ENCODE measurements around the gene SPEN. TPM values are rescaled to one million over a fixed set of nuclear protein-coding genes. Genes with fewer than 3 reads are reported as not detected.

SPEN gene
- total RNA-seq, 1 donor from 2014 or later, result 55.2 TPM

DNA sequence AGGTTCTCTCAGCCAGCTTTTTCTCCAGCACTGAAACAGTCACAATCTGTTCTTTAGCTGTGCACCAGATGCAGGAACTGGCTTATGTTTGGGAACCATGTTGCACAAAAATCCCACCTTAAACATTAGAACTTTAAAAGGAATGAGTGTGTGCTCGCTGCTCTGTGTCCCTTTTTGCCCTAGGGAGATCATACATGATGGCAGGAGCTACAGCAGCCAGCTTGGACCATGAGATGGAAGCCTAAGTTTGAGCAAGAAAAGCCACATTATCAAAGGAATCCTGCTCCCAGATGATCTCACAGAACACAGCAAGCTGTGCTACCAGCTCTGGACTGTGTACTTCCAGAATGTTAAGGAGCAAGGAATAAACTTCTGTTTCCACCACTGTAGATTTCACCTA lies 124.9 kb downstream of the SPEN start:
- H3K4me3 ChIP-seq, result no peak overlapping the region
- H3K4me1 ChIP-seq, result peaks cover 29% of the 10 kb centered on the region
- H3K27ac ChIP-seq, result no peak overlapping the region
- H3K36me3 ChIP-seq, result peaks cover 0 to 14% of the 10 kb centered on the region in 2 donors
- H3K9me3 ChIP-seq, result no peaks in the 10 kb centered on the region
- intact Hi-C loops (cut with DNase I), result no loop called here
- H3K27me3 ChIP-seq, result no peaks in the 10 kb centered on the region
- DNase-seq (ENCODE audit: extremely low spot score in 2 of 2), result no peak
- no peak for TF ChIP-seq POLR2A (IDR thresholded peaks at IDR 0.05)
- TF ChIP-seq, protein P1, sequence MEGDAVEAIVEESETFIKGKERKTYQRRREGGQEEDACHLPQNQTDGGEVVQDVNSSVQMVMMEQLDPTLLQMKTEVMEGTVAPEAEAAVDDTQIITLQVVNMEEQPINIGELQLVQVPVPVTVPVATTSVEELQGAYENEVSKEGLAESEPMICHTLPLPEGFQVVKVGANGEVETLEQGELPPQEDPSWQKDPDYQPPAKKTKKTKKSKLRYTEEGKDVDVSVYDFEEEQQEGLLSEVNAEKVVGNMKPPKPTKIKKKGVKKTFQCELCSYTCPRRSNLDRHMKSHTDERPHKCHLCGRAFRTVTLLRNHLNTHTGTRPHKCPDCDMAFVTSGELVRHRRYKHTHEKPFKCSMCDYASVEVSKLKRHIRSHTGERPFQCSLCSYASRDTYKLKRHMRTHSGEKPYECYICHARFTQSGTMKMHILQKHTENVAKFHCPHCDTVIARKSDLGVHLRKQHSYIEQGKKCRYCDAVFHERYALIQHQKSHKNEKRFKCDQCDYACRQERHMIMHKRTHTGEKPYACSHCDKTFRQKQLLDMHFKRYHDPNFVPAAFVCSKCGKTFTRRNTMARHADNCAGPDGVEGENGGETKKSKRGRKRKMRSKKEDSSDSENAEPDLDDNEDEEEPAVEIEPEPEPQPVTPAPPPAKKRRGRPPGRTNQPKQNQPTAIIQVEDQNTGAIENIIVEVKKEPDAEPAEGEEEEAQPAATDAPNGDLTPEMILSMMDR (IDR thresholded peaks at IDR 0.05), result no peak
- TF ChIP-seq POLR2AphosphoS5 (IDR thresholded peaks at IDR 0.05; ENCODE audit: insufficient read depth in 1 of 2, low read depth in 1 of 2), result no peak

DNA sequence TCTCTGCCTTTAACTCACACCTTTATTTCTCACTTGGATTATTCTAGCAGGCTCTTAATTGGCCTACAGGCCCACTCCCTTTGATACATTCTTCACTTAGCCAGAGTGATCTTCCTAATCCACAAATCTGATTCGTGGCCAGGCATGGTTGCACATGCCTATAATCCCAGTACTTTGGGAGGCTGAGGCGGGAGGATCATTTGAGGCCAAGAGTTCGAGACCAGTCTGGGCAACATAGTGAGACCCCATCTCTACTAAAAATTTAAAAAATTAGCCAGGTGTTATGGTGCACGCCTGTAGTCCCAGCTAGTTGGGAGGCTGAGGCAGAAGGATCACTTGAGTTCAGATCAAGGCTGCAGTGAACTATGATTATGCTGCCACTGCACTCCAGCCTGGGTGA lies 126.3 kb downstream of the SPEN start:
- Histone ChIP-seq H3K27me3 (no peaks in the 10 kb centered on the region), H3K4me1 (peaks cover 29% of the 10 kb centered on the region), H3K27ac (no peak overlapping the region), H3K4me3 (no peak overlapping the region), H3K36me3 (peaks cover 0 to 14% of the 10 kb centered on the region in 2 donors), H3K9me3 (no peaks in the 10 kb centered on the region)
- TF ChIP-seq POLR2AphosphoS5 (IDR thresholded peaks at IDR 0.05; ENCODE audit: insufficient read depth in 1 of 2, low read depth in 1 of 2) (no peak), POLR2A (IDR thresholded peaks at IDR 0.05) (no peak)
- TF ChIP-seq, protein P1 (IDR thresholded peaks at IDR 0.05), result no peak
- DNase-seq (ENCODE audit: extremely low spot score in 2 of 2), result no peak
- intact Hi-C loops (cut with DNase I), result no loop called here

DNA sequence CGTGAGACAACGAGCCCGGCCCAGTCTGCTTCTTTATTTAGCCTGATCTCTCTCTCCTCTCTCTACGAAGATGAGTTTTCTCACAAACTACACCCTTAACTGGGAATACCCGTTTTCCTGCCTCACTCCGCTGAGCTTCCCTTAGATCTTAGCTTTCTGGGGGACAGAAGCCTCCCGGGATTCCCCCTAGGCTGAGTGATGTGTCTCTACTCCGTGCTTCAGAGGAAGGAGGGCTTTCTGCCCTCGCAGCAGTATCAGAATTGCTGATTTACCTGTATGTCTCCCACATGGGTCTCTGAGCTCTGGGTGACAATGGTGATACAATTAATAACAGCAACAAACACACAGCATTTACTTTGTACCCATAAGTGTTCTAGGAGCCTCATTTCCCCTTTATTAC lies 127.3 kb downstream of the SPEN start:
- TF ChIP-seq POLR2A (IDR thresholded peaks at IDR 0.05) (no peak), POLR2AphosphoS5 (IDR thresholded peaks at IDR 0.05; ENCODE audit: insufficient read depth in 1 of 2, low read depth in 1 of 2) (no peak)
- TF ChIP-seq, protein P1 (IDR thresholded peaks at IDR 0.05), result no peak
- intact Hi-C loops (cut with DNase I), result no loop called here
- H3K27me3 ChIP-seq, result no peaks in the 10 kb centered on the region
- H3K36me3 ChIP-seq, result peaks cover 0 to 6% of the 10 kb centered on the region in 2 donors
- H3K4me3 ChIP-seq, result peak overlapping the region; percentile 81 to 89
- H3K27ac ChIP-seq, result no peak overlapping the region
- no peak for DNase-seq (ENCODE audit: extremely low spot score in 2 of 2)
- peaks cover 29% of the 10 kb centered on the region for H3K4me1 ChIP-seq
- no peaks in the 10 kb centered on the region for H3K9me3 ChIP-seq

- peak overlapping the region; percentile 86 for H3K27ac ChIP-seq
Measured at GRCh38 chr1:15975358-15975804, 127.9 kb downstream of the SPEN start.

More at GRCh38 chr1:15975358-15975804, 127.9 kb downstream of the SPEN start:
- DNase-seq (ENCODE audit: extremely low spot score in 2 of 2), result no peak
- Histone ChIP-seq H3K4me3 (peak overlapping the region; percentile 81 to 89), H3K9me3 (no peaks in the 10 kb centered on the region), H3K36me3 (peaks cover 0 to 6% of the 10 kb centered on the region in 2 donors), H3K4me1 (peaks cover 29% of the 10 kb centered on the region), H3K27me3 (no peaks in the 10 kb centered on the region)
- intact Hi-C loops (cut with DNase I), result no loop called here
- TF ChIP-seq, protein P1 (IDR thresholded peaks at IDR 0.05), result no peak
- TF ChIP-seq POLR2A (IDR thresholded peaks at IDR 0.05), result no peak
- TF ChIP-seq POLR2AphosphoS5 (IDR thresholded peaks at IDR 0.05; ENCODE audit: insufficient read depth in 1 of 2, low read depth in 1 of 2), result no peak

Measured in vagina (tissue), 2 donors.